GM18507 (cell line): ENCODE results near the gene ZNF730.
"Not testable (repeated sequence)": the region's sequence is repeated elsewhere in the genome, so short reads cannot be mapped to it uniquely, and the experiment has no call there.

ENCODE experiments used
- DNase-seq: peaks from one replicate; pipeline ENCODE4 v3.0.0; 2011; ENCODE audit warnings: low read depth; ENCODE audit not compliant: insufficient read length; ENCODE audit errors: extremely low spot score
- FAIRE-seq: peaks from 2 replicates; lab custom pipeline; 2011; peaks lifted over from hg19 to GRCh38; lab: Jason Lieb, UNC

ZNF730 gene

DNA sequence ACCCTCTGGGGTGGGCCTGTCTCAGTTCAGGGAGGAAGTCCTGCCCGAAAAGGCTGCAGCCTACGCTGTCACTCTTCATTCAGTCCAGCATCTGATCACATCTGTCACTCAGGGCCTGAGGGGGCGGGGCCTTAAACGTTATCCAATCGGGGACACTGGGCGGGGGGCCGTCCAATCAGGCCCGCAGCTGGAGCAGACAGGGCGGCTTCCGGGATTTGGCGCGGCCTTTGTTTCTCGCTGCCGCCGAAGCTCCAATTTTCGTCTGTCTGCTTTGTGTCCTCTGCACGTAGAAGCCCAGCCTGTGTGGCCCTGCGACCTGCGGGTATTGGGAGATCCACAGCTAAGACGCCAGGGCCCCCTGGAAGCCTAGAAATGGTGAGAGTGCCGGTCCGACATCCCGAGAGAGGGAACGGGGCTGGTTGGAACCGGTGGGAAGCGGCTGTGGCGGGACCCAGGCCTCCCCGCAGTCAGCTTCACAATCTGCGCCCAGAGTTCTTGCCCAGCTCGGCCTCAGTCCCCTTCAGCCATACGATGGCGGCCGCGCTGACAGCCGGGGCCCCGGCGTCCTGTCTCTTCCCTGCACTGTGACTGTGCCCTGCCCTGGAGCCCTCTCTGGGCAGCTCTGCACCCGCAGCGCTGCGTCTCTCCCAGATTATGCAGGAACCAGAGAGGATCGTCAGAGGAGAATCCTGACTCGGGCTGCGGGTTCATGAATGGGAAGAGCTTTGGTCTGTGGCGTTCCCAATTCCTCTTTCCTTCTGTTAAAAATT lies at the start of gene ZNF730:
Gene ZNF730 (plus strand): TSS at position 224 of the 770 bp plus-strand sequence. CDS start 149 bp downstream, at position 373.
- no peak for FAIRE-seq
- DNase-seq = no peak

DNA sequence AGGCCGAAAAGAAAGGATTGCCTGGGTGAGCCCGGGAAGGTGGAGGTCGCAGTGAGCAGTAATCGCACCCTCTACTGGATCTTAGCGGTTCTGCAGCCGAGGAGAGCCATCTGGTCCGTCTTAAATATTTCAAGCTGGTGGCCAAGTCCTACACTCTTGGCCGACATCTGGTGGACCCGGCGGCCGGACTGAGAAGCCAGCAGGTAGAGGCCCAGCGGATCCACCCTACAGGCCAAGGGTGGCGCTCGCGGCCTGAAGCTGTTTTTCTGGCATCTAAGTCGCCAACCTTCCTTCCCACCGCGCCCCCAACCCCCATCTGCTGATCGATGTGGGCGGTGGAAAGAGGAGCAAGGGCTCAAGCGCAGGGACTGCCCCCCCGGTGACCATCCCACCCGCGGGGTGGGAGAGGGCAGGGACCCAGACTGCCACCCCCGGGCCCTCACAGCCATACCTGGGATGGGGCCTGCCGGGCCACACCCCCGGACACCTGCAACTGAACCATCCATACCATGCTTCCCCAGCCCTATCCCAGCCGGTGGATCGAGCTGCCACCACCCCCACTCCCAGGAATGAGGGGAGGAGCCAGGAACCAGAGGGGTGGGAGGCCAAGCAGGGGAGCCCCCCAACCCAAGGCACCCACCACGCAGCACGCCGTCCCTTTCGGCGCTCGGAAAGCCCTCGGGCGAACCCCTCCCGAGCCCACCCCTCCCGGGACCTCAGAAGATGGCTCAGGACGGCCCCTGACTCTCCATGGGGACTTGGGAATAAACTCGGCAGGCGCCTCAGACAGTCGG lies 46.3 kb upstream of the ZNF730 start:
- FAIRE-seq (no peak), DNase-seq (no peak)

DNA sequence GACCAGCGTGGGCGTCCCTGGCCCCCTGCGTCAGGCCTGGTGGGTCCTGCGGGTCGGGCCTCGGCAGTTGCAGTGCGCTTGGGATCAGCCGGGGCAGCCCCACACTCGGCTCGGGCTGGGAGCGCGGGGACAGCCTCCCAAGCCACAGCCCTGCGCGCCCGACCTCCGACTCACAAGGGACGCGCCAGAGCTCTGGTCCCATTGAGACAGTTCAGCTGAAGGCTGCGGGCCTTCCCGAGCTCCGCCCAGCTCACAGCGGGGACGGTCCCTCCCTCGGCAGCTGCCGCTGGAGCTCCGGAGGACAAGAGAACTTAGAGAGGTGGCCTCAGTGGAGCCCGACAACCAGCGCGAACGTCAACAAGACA lies 45.7 kb upstream of the ZNF730 start:
- DNase-seq (no peak), FAIRE-seq (peak; percentile 100)

DNA sequence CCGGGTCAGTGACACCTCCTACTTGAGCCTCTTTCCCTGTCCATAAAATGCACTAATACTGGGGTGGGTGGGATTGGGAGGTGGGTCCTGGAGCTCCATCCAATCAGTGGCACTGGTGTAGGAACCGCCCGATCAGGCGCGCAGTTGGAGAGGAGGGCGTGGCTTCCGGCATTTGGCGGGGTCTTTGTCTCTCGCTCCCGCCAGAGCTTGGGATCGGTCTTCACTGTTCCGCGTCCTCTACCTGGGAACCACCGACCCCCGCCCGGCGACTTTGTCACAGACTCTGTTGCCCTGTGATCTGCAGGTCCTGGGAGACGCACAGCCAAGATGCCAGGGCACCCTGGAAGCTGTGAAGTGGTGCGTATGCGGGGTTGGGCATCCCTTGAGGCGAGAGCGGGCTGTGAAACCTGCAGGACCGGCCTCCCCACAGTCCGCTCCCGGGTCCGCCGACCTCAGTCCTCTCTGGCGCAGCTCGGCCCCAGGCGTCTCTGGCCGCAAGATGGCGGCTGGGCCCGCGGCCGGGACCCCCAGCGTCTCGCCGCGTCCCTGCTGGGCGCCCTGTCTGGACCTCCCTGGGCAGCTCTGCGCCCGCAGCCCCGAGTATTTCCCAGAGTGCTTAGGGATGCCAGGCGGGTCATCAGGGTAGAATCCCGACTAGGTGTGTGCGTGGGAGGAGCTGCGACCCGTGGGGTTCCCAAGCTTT lies 41.6 kb upstream of the ZNF730 start:
- no peak for DNase-seq
- no peak for FAIRE-seq

DNA sequence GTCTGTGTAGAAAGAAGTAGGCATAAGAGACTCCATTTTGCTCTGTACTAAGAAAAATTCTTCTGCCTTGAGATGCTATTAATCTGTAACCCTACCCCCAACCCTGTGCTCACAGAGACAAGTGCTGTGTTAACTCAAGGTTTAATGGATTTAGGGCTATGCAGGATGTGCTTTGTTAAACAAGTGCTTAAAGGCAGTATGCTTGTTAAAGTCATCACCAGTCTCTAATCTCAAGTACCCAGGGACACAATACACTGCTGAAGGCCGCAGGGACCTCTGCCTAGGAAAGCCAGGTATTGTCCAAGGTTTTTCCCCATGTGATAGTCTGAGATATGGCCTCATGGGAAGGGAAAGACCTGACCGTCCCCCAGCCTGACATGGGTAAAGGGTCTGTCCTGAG lies 39.0 kb upstream of the ZNF730 start:
- FAIRE-seq, DNase-seq: not testable (repeated sequence)

DNA sequence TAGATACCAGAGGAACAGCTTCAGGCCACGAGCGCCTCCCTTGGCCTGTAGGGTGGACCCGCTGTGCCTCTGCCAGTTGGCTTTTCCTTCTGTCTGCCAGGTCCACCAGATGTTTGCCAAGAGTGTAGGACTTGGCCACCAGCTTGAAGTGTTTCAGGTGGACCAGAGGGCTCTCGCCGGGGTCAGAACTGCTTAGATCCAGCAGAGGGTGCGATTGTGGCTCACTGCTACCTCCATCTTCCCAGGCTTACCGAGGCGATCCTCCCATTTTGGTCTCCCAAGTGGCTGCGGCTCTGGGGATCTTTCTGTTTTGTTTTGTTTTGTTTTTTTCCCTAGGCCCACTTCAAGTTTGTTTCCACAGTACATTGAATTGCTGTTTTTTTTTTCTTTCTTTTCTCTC lies 23.0 kb upstream of the ZNF730 start:
- DNase-seq = no peak
- no peak for FAIRE-seq

DNA sequence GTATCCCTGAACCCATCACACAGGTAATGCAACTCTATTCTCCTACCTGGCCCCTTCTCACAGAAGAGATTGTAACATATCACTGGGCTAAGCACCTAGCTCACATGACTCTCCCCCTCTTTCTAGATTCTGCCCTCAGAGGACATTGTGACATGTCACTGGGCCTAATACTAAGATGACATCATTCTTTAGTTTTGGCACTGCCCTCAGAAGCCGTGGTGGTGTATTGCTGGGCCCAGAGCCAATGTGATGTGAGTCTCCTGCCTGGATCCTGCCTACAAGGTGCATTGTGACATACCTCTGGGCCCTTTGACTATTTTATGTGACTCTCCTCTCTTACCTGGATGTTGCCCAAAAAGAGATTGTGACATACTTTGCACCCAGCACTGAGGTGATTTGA lies 21.4 kb upstream of the ZNF730 start:
- FAIRE-seq (no peak), DNase-seq (no peak)

DNA sequence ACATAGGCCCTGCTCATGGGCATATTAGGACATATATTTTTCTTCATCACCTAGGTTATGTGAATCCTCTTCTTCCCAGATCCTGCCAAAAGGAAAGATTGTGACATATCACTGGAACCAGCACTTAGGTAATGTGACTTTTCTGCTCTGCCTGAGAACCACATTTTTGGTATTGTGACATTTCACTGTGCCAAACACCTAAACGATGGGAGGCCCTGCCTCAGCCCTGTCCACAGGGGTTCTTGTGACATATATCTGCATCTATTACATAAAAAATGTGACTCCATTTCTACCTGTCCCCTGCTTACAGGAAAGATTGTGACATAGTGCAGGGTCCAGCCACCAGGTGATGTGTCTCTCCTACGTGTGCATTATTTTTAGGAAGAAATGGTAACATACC lies 18.5 kb upstream of the ZNF730 start:
- no peak for FAIRE-seq

DNA sequence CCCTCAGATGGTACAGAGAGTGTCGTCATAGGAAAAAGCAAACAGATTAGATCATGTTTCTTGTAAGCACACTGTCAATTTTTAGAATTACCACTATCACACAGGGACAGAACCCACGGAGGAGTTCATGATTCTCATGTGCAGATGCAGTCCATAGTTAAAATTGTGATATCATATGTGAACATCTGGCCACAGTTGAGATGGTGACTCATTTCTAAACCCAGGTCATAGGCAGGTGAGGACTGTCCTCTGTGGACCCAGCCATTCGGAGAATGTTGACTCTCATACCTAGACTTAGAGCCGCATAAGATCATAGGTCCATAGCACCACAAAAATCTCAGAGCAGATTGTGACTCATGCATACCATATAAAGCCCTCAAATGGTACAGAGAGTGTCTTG lies 17.8 kb upstream of the ZNF730 start:
- FAIRE-seq (no peak), DNase-seq (no peak)

More for the DNA sequence above, 18.5 kb upstream of the ZNF730 start:
- no peak for DNase-seq

DNA sequence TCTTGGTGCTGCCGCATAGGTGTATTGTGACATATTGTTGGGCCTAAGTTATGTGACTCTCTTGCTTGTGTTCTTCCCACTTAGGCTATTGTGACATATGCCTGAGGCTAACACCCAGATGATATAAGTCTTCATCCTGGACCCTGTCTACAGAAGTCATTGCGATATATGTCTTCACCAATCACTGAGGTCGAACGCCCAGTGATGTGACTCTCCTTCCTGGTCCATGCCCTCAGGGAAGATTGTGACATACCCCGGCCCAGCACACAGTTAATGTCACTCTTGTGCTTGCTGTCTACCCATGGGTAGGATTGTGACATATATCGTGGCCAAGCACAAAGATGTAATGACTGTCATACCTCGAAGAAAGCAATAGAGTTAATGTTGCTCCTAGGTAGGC lies 16.9 kb upstream of the ZNF730 start:
- DNase-seq (no peak), FAIRE-seq (no peak)

DNA sequence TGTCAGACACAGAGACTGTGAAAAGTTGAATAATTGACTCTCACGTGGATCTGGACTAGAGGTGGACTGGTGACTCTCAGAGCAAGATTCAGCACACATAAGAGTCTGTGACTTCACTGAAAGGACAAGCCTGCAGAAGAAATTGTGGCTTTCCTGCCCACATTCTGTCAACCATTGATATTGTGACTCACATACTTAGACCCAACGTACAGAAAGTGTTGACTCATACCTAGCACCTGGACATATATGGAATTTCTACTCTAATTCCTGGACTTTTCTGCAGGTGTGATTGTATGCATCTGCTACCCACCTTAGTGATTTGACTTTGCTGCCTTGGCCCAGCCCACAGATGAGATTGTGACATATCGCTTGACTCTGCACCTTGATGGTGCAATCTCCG lies 15.6 kb upstream of the ZNF730 start:
- DNase-seq (no peak), FAIRE-seq (no peak)

DNA sequence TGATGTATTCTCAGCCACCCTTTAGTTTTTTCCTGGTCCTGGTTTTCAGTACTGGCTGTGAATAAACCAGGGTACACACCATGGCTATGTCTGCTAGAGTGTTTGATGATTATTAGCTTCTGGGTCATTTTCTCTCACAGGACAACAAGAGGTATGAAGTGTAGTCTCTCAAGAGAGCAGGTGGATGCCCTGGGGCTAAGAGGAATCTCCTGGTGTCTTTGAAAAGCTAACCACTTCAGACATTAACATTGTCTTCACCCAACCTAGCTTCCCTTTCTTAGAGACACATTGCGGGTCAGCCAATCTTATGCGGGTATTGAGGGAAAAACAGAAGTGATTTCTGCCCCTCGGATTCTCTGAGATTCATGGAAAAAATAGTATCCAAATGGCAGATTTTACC lies 1.6 kb downstream of the ZNF730 start:
- FAIRE-seq (no peak), DNase-seq (no peak)

DNA sequence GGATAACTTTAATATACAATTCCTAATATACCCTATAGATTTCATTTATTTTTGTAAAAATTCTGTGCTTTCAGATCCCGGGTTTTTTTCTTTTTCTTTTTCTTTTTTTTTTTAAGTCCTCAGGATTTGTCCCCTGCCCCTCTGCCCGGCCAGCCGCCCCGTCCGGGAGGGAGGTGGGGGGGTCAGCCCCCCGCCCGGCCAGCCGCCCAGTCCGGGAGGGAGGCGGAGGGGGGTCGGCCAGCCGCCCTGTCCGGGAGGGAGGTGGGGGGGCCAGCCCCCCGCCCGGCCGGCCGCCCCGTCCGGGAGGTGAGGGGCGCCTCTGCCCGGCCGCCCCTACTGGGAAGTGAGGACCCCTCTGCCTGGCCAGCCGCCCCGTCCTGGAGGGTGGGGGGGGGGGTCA lies 17.4 kb downstream of the ZNF730 start:
- DNase-seq, FAIRE-seq: not testable (repeated sequence)

DNA sequence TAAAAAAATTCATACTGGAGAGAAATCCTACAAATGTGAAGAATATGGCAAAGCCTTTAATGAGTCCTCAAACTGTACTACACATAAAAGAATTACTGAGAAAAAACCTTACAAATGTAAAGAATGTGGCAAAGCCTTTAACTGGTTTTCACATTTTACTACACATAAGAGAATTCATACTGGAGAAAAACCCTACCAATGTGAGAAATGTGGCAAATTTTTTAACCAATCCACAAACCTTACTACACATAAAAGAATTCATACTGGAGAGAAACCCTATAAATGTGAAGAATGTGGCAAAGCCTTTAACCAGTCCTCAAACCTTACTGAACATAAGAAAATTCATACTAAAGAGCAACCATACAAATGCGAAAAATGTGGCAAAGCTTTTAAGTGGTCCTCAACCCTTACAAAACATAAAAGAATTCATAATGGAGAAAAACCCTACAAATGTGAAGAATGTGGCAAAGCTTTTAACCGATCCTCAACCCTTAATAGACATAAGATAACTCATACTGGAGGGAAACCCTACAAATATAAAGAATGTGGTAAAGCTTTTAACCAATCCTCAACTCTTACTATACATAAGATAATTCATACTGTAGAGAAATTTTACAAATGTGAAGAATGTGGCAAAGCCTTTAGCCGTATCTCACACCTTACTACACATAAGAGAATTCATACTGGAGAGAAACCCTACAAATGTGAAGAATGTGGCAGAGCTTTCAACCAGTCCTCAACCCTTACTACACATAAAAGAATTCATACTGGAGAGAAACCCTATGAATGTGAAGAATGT lies 29.0 kb downstream of the ZNF730 start:
- no peak for DNase-seq
- no peak for FAIRE-seq

DNA sequence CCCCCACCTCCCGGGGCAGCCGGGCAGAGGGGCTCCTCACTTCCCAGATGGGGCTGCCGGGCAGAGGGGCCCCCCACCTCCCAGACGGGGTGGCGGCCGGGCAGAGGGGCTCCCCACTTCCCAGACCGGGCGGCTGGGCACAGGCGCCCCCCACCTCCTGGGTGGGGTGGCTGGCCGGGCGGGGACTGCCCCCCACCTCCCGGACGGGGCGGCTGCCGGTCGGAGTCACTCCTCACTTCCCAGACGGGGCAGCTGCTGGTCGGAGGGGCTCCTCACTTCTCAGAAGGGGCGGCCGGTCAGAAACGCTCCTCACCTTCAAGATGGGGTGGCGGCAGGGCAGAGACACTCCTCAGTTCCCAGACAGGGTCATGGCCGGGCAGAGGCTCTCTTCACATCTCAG lies 43.9 kb downstream of the ZNF730 start:
- DNase-seq (no peak), FAIRE-seq (no peak)

DNA sequence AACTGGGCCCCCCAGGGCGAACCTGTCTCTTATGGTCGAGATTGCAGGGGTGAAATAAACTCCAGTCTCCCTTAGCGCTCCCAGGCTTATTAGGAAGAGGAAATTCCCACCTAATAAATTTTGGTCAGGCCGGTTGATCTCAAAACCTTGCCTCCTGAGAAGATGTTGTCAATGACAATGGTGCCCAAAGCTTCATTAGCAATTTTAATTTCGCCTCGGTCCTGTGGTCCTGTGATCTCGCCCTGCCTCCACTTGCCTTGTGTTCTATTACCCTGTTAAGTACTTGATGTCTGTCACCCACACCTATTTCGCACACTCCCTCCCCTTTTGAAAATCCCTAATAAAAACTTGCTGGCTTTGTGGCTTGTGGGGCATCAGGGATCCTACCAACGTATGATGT lies 51.5 kb downstream of the ZNF730 start:
- FAIRE-seq, DNase-seq: not testable (repeated sequence)

DNA sequence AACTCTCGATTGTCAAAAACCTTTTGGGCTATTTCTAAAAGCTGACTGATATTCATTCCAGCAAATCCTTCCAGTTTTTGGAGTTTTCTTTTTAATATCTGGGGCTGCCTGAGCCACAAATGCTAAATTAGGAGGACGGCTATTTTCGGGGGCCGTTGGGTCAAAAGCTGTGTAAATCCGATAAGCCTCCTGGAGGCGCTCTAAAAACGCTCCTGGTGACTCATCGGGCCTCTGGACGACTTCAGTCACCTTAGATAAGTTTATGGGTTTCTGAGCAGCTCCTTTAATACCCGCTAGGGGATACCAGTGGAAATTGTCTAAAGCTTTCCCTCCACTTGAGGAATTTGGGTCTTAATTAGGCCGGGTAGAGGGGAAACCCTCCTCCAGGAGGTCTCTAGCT lies 66.4 kb downstream of the ZNF730 start:
- DNase-seq = no peak
- no peak for FAIRE-seq

DNA sequence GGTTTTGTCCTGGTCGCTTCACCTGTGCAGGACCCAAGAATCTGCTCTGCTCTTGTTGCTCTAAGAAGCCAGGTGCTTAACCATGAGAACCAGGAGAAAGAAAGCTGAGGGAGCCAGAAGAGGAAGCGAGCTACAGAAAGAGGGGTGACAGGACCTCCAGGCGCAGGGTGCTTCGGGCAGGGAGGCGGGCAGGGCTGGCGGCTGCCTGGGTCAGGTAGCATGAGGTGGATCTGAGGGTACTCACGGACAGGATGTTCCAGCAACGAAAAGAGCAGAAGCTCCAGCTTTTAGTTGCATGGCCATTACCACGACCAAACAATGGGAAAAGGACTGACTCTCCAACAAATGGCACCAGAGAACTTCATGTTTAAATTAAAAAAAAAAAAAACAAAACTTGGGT lies 73.5 kb downstream of the ZNF730 start:
- no peak for FAIRE-seq
- DNase-seq = no peak
